ENCODE data around the gene CLSTN1. TPM values are rescaled to one million over a fixed set of nuclear protein-coding genes. Genes with fewer than 3 reads are reported as not detected.
"Not testable (repeated sequence)": the region's sequence is repeated elsewhere in the genome, so short reads cannot be mapped to it uniquely, and the experiment has no call there.

The CLSTN1 gene
- total and polyA plus RNA-seq, 8 donors = 73.1 to 120 (median 107) TPM

- no peaks in the 10 kb centered on the region for H3K36me3 ChIP-seq
- DNase-seq (no peak), ATAC-seq (no peak)
- H3K4me3 ChIP-seq = no peak overlapping the region
- H3K27ac ChIP-seq = no peak overlapping the region
- H3K9me3 ChIP-seq = no peaks in the 10 kb centered on the region
- intact Hi-C loops (cut with DNase I) = no loop called here
- H3K4me1 ChIP-seq = no peaks in the 10 kb centered on the region
- no peaks in the 10 kb centered on the region for H3K27me3 ChIP-seq
- TF ChIP-seq CTCF (IDR thresholded peaks at IDR 0.05) = no peak
Measured at GRCh38 chr1:9811239-9811966, 12.4 kb downstream of the CLSTN1 start.

- TF ChIP-seq CTCF (IDR thresholded peaks at IDR 0.05) = no peak
- DNase-seq (no peak), ATAC-seq (peak; percentile 83)
- intact Hi-C loops (cut with DNase I) = no loop called here
- Histone ChIP-seq H3K27ac (no peak overlapping the region), H3K4me1 (no peaks in the 10 kb centered on the region), H3K27me3 (no peaks in the 10 kb centered on the region), H3K9me3 (no peaks in the 10 kb centered on the region), H3K4me3 (no peak overlapping the region), H3K36me3 (no peaks in the 10 kb centered on the region)
Measured at GRCh38 chr1:9809100-9809510, 14.7 kb downstream of the CLSTN1 start.

GRCh38 chr1:9808459-9808858, 15.3 kb downstream of the CLSTN1 start:
- TF ChIP-seq CTCF (IDR thresholded peaks at IDR 0.05) = no peak
- Histone ChIP-seq H3K4me1 (no peaks in the 10 kb centered on the region), H3K36me3 (no peaks in the 10 kb centered on the region), H3K27me3 (no peaks in the 10 kb centered on the region), H3K4me3 (no peak overlapping the region), H3K9me3 (no peaks in the 10 kb centered on the region), H3K27ac (no peak overlapping the region)
- no peak for DNase-seq
- intact Hi-C loops (cut with DNase I) = no loop called here
- peak; percentile 8 for ATAC-seq

- DNase-seq = no peak
- no peak for TF ChIP-seq CTCF (IDR thresholded peaks at IDR 0.05)
- no peaks in the 10 kb centered on the region for H3K4me1 ChIP-seq
- H3K27ac ChIP-seq = no peak overlapping the region
- ATAC-seq = no peak
- intact Hi-C loops (cut with DNase I) = no loop called here
- no peaks in the 10 kb centered on the region for H3K27me3 ChIP-seq
- no peaks in the 10 kb centered on the region for H3K36me3 ChIP-seq
- H3K9me3 ChIP-seq = no peaks in the 10 kb centered on the region
- no peak overlapping the region for H3K4me3 ChIP-seq
Measured at GRCh38 chr1:9807541-9807940, 16.2 kb downstream of the CLSTN1 start.

- ATAC-seq; H3K36me3 ChIP-seq; H3K9me3 ChIP-seq; H3K4me3 ChIP-seq; H3K27ac ChIP-seq; DNase-seq; H3K4me1 ChIP-seq; intact Hi-C loops (cut with DNase I); H3K27me3 ChIP-seq: not testable (repeated sequence)
Measured at GRCh38 chr1:9805972-9806371, 17.8 kb downstream of the CLSTN1 start.

GRCh38 chr1:9805006-9805508, 18.7 kb downstream of the CLSTN1 start:
- no peak overlapping the region for H3K27ac ChIP-seq
- H3K9me3 ChIP-seq = no peaks in the 10 kb centered on the region
- H3K27me3 ChIP-seq = no peaks in the 10 kb centered on the region
- DNase-seq (no peak), ATAC-seq (no peak)
- no peak overlapping the region for H3K4me3 ChIP-seq
- no peaks in the 10 kb centered on the region for H3K4me1 ChIP-seq
- intact Hi-C loops (cut with DNase I) = no loop called here
- no peak for TF ChIP-seq CTCF (IDR thresholded peaks at IDR 0.05)
- H3K36me3 ChIP-seq = no peaks in the 10 kb centered on the region

- H3K4me3 ChIP-seq; intact Hi-C loops (cut with DNase I); H3K27me3 ChIP-seq; H3K36me3 ChIP-seq; H3K9me3 ChIP-seq; ATAC-seq; H3K4me1 ChIP-seq; DNase-seq; H3K27ac ChIP-seq: not testable (repeated sequence)
Measured at GRCh38 chr1:9803003-9803918, 20.5 kb downstream of the CLSTN1 start.
